GM12892 (cell line): ENCODE data around the gene CHRM5.

ENCODE experiments used
- POLR2A ChIP-seq: IDR thresholded peaks from 2 replicates; pipeline ENCODE4 v1.6.1; 2011; ENCODE audit warnings: low read depth, low read length, control low read depth
- POLR2AphosphoS5 ChIP-seq: IDR thresholded peaks from 2 replicates; pipeline ENCODE4 v1.6.1; 2011; ENCODE audit warnings: low read depth, low read length, control low read depth
- TAF1 ChIP-seq: IDR thresholded peaks from 2 replicates; pipeline ENCODE4 v1.6.1; 2011; ENCODE audit warnings: low read depth, mild to moderate bottlenecking, control low read depth, low read length, borderline replicate concordance

- TF ChIP-seq POLR2AphosphoS5 (no peak), POLR2A (no peak), TAF1 (no peak)
Observed at GRCh38 chr15:33985751-33986150, 17.5 kb downstream of the CHRM5 start.
